GM21515 (cell line): Measurements from ENCODE around the gene CIDEC.
"Not testable (repeated sequence)": the region's sequence is repeated elsewhere in the genome, so short reads cannot be mapped to it uniquely, and the experiment has no call there.

ENCODE experiments used
- ATAC-seq: cut with Tn5 transposase; IDR thresholded peaks from one replicate; pipeline ENCODE4 v1.9.1; 2021; ENCODE audit not compliant: unreplicated experiment

Gene CIDEC

DNA sequence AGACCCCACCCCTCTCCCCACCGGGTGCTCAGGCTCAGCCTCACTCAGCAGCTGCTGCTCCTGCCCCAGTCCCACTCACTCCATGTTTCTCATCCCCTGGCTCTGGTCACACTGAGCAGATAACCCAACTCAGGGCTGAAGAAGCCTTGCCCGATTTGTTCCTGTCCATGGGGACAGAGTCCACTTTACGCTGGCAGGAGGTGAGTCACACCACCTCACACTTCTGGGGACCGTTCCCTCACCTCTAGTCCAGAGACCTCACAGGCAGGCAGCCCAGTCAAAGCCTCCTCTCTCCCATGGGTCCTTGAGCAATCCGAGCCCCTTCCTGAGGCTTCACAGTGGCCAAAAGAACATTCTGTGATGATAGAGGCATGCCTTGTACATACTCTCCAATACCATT is 1.4 kb downstream of the CIDEC start:
- no peak for ATAC-seq

DNA sequence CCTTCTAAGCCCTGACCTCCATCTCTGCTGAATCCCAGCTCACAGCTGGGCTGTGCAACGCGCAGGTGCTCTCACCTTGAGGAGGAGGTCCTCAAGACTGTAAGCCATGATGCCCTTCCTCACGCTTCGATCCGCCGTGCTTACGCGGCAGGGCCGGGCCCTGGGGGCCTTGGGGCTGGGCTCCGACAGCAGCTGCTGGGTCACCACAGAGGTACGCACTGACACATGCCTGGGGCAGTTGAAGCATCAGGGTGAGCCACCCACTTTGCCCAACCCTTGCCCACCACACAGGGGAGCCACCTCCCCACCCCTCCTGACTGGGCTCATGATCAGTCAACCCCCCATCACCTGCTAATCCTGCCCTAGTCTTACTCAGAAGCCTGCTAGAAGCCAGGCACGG is 3.1 kb downstream of the CIDEC start:
- no peak for ATAC-seq

DNA sequence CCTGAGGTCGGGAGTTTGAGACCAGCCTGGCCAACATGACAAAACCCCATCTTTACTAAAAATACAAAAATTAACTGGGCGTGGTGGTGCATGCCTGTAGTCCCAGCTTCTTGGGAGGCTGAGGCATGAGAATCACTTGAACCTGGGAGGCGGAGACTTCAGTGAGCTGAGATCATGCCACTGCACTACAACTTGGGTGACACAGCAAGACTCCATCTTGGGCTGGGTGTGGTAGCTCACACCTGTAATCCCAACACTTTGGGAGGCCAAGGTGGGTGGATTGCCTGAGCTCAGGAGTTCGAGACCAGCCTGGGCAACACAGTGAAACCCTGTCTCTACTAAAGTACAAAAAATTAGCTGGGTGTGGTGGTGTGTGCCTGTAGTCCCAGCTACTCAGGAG is 3.8 kb downstream of the CIDEC start:
- ATAC-seq = not testable (repeated sequence)

DNA sequence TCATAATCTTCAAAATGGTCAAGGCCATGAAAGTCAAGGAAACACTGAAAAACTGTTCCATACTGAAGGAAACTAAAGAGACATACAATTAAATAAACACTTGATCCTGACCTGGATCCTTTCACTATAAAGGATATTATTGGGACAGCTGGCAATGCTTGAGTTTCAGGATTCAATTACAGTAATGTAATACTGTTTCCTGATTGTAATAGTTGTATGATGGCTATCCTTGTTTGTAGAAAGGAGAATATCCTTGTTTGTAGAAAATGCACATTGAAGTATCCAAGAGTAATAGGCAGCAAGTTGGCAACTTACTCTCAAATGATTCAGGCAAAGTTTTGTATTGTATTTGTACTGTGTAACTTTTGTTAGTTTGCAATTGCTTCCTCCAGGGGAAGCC is 4.6 kb downstream of the CIDEC start:
- no peak for ATAC-seq

DNA sequence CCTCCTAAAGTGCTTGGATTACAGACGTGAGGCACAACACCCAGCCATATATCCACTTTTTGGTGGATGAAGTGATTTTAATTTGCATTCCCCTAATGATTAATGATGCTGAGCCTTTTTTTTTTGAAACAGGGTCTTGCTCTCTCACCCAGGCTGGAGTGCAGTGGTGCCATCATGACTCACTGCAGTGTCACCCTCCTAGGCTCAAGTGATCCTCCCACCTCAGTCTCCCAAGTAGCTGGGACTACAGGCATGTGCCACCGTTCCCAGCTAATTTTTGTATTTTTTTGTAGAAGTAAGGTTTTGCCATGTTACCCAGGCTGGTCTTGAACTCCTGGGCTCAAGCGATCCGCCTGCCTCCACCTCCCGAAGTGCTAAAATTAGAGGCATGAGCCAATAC is 8.0 kb downstream of the CIDEC start:
- not testable (repeated sequence) for ATAC-seq

DNA sequence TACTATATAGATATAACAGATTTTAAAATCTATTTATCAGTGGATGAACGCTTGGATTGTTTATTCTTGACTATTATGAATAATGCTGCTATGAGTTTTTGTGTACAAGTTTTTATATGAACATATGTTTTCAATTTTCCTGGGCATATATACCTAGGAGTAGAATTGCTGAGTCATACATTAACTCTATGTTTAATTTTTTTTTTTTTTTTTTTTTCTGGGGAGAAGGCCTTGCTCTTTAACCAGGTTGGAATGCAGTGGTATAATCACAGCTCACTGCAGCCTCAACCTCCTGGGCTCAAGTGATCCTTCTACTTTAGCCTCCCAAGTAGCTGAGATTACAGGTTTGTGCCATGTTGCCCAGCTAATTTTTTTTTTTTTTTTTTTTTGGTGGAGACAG is 9.1 kb downstream of the CIDEC start:
- no peak for ATAC-seq

DNA sequence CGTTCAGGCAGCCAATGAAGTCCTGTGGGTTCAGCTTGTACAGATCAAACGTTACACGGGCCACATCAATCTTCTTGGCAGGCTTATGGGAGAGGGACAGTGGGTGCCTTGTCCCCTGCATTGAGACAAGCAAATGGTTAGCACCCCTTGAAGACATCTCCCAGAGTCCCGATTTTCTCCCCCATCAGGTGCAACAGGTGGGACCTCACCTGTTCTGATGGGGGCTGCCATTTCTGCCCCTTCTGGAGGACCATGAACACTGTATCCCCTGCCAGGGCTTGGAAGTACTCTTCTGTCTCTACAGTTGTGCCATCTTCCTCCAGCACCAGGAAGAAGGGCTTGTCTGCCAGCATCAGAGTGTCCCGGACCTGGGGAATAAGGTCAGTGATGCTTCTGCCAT is 10.1 kb downstream of the CIDEC start:
- ATAC-seq = no peak

DNA sequence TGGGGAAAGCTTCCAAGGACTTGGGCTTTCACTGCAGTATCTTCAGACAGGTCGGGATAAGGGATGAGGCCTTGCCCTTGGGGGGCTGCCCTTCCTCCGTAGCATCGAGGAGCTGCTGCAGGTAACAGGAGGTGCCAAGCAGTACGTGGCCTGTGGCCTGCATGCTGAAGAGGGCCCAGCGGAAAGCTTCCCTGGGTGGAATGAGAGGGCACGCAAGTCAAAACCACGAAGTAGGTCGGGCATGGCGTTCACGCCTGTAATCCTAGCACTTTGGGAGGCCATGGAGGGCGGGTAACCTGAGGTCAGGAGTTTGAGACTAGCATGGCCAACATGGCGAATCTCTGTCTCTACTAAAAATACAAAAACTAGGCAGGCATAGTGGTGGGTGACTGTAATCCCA is 12.9 kb downstream of the CIDEC start:
- ATAC-seq = no peak

DNA sequence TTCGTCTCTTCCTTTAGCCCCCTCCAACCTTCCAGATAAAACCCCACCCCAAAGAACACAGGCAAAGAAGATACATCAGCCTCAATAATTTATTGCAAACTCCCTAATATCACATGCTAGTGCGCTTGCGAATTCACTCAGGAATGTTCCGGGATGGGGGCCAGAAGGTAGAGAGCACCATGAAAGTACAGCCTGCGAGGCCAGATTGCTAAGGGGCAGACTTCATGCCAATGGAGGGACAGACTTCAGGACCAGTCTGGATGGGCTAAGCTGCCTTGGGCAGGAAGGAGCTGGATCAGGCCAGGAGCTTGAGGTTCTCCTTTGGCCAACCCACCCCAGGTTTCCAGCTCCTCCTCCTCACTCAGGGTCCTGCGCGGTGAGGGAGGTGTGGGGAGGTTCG is 13.4 kb downstream of the CIDEC start:
- ATAC-seq = no peak

DNA sequence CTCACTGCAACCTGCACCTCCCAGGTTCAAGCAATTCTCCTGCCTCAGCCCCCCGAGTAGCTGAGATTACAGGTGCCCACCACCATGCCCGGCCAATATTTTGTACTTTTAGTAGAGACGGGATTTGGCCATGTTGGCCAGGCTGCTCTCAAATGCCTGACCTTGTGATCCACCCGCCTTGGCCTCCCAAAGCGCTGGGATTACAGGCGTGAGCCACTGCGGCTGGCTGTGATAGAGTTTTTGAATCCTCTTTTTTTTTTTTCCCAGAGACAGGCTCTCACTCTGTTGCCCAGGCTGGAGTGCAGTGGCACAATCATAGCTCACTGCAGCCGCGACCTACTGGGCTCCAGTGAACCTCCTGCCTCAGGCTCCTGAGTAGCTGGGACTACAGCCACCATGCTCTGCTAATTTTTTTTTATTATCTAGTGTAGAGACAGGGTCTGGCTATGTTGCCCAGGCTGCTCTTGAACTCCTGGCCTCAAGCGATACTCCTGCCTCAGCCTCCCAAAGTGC is 14.9 kb downstream of the CIDEC start:
- not testable (repeated sequence) for ATAC-seq

DNA sequence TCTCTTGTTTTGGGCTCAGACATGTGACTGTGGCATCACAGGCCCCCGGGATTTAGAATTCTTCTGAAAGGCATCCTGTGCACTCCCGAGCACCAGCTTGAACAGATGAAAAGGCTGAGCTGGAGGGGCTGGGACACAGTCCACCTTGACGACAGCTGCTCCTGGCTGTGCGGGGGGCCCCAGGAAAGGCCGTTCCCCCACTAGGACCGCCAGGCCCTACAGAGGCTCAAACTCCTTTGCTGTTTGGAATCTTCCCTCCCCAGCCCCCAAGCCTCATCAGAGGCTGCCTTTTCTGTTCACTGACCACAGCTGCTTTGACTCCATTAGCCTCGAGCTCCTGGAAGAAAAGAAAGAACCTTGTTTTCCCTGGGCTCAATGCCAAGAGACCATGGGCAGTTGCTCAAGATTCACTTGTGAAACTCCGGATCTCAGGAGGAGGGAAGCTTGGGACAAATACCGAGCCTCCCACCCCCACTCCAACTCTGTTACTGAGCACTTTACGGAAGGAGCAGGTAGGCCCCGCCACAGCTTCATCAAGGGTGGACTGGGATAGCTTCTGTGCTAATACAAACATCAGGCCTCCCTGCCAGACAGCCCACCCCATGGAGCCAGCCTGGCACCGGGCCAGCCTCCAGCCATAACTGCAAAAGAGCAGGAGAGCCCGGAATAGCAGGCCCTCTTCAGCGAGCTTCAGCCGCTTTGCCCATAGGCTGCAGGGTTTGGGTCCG is 15.7 kb downstream of the CIDEC start:
- ATAC-seq = no peak

DNA sequence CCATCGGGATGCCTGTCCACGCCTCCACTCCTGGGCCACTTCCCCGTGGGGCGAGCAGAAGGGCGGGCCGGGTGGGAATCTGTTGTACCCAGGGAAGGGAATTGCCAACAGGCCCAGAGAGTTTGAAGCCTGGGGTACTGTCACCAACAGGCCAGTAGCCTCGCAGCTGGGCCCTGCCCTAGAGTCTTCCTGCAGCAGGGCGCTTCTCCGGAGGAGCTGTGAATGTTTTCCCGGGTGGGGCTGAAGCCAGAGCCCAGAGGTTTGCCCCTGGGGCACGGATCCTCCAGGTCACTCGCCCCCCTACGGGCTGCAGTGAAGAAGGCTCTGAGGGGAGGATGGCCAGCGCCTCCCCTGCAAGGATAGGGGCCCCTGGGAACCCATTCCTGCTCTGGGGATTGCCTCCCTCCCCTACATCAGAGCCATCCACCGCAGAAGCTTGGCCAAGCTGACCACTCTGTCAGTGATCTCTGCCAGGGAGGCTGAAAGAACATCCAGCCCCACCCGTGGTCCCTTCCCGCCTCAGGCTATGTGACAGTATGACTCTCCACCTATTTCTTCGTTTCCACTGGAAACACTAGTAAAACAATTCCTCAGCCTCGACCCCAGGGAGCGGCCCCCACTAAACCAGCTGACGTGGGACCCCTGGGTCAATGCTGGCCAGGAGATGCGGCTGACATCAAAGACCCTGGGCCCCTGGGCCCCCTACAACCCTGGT is 16.8 kb downstream of the CIDEC start:
- ATAC-seq = no peak

DNA sequence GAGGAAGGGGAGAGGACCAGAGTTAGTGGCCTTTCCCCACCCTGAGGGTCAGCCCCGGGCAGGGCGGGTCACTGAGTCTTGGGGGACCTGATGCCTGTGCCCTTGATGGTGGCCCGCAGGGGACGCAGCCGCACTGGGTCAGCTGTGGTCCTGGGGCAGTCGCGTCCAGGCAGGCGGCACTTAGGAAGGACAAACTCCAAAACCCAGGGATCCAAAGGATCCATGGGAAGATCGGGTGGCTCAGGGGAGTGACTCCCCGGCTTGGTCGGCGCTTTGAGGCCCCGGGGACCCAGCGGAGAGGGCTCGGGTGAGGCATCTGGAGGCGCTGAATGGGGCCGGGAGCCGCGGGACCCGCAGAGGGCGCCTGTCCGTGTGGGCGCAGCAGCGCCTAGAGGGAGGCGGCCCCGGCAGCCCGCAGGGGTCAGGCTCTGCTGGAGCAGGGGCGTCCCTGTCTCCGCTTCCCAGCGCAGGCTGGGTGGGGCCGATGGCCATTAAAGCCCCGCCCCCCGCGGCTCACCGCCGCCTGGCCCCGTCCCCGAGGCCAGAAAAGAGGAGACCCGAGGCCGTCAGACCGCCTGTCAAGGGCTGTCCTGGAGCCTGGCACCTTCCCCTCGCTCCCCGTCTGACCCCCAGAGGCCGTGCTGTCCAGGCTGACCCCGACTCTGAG is 17.5 kb downstream of the CIDEC start:
- no peak for ATAC-seq

DNA sequence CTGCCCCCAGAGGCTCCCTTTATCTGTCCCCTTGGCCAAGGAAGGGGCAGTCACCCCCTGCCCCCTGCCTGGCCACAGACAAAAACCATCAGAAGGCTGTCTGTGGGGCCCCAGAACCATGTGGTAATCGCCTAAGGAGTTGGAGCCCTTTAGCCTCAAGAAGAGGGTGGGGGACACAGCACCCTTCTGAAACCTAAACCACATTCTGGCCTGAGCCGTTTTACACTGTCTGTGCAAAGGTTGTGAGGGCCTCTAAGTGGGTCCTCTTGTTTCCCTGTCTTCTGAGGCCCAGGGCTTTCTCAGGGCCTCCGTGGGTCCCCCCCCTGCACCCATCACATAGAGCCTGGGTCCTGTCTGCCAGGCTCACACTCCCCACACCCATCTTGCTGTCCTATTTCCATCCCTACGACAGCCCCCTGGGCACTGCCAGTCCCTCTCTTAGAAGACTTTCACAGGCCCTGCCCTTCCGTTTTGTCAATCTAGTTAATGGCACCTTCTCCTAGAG is 18.4 kb downstream of the CIDEC start:
- no peak for ATAC-seq

DNA sequence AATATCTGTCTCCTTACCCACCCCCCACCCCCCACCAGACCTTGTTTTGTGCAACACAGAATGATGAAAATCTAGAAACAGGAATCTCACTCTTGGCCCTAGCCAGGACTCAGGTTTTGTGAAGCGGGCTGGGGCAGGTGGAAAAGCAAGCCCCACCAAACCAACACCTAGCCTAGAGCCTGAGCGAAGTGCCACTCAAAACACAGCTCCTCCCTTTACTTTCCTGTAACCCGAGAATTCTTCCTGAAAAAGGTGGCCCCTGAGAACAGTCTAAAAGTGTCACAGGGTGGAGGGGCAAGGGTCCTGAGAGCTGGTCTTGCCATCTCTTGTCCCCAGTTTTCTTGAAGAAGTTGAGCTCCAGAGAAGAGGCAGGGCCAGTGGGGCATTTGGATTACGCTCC is 18.9 kb downstream of the CIDEC start:
- ATAC-seq = no peak

DNA sequence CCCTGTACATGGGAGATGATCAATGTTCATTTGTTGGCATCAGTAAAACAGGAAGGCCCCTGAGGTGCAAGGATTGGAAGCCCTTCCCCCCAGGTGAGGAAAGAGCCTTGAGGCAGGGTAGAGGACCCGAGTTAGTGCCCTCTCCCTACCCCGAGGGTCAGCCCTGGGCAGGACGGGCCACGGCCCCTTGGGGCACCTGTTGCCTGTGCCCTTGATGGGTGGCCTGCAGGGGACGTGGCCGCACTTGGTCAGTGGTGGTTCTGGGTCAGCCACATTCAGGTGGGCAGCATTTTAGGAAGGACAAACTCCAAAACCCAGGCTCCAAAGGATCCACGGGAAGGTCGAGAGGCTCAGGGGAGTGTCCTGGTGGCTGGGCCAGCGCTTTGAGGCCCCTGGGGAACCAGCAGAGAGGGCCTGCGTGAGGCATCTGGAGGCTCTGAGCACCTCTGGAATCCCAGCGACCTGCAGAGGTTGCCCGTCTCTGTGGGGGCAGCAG is 20.5 kb downstream of the CIDEC start:
- no peak for ATAC-seq

DNA sequence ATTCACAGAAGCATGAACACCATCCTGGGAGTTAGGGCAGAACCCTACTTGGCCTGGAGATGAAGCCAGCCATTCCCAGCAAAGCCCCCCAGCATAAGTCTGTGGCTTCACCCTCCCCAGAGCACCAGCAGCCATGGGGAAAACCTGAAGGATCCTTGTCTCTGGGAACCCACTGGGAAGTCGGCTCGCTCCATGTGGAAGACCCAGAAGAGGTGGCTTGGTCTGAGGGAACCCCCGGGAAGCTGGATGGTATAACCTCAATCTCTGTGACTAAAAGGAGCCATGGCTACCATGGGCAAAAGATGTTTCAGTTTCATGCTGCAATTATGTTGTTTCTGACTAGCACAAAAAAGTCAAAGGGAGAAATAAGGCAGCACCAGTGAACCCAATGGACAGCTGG is 24.5 kb downstream of the CIDEC start:
- no peak for ATAC-seq

DNA sequence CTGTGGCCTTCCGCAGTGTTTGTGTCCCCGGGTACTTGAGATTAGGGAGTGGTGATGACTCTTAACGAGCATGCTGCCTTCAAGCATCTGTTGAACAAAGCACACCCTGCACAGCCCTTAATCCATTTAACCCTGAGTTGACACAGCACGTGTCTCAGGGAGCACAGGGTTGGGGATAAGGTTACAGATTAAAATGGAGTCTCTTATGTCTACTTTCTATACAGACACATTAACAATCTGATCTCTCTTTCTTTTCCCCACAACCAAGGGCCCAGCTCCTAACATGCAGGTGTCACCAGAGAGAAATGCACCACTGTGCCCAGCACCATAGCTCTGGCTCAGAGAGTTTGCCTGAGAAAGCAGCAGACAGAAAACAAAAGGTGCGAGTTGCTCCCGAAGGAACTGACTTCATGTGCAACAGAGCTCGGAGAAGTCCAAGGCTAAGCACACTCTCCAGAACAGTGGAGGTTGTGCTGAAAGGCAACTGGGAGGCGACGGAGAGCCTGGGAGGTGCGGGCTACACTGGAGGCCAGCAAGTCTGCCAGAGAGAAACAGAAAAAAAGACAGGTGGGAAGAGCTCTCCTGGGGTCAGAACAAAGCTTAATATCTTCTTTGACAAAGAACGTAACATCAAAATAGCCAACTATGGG is 25.6 kb downstream of the CIDEC start:
- ATAC-seq = not testable (repeated sequence)

DNA sequence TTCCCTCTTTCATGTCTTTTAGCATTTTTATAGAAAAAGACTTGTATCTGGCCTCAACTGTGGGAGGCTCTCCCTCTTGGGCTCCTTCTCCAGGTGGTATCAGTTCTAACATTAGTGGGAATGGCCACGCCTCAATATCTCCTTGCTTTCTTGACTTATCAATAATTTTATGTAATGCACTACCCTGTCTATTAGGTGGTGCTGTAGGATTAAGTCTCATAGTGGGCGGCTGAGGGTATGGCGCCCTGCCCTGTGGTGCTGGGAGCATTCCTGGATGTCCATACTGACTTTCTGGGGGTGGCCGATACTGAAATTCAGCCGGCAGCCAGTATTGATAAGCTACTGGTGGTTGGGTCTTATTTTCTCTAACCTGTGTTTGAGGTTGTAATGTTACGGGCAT is 27.5 kb downstream of the CIDEC start:
- no peak for ATAC-seq

DNA sequence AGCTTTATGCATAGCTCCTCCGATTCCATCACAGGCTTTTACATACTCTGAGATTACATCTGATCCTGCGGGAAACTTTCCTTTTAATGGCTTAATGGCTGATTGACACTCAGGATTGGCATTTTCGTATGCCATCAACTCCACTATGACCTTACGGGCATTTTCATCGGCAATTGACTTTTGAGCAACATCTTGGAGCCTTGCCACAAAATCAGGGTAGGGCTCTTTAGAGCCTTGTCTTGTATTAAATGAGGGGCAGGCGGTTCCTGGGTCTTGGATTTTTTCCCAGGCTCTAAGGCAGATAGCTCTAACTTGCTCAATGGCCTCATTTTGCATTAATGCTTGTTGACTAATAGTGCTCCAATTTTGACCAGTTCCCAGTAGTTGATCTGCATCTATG is 28.1 kb downstream of the CIDEC start:
- ATAC-seq = not testable (repeated sequence)

DNA sequence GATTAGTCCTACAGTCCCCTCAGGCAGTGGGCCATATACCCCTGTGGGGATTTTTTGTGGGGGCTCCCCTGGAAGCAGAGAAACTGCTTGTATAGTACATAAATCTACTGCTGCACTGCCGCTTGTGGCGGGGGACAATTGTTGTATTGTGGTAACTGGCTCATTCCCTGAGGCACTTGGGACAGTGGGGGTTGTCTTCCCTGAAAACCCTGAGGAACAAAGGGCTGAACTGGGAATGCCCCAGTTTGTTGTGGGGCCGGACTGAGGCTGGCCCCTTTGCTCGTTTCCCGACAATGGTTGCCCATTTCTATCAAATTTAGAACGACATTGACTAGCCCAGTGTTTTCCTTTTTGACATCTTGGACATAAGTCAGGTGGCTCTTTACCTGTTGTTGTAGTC is 28.7 kb downstream of the CIDEC start:
- ATAC-seq = not testable (repeated sequence)
